Gastrocnemius medialis (tissue), 4 donors: Measurements from ENCODE around the gene COL2A1. TPM values are rescaled to one million over a fixed set of nuclear protein-coding genes. Genes with fewer than 3 reads are reported as not detected.

Experiments used
- ATAC-seq, 2 donors: fragments of 150-250 bp; one replicate each; pipeline ENCODE4 v1.9.1; 2016
- DNase-seq, 2 donors: peaks; one replicate each; pipeline ENCODE4 v3.0.0-alpha.2; 2019
- H3K27ac ChIP-seq, 4 donors: fragments of 200-600 bp; sonication (generic); 1 replicate in 1 of 4; 2 replicates in 3 of 4; pipeline ENCODE4 v1.5.1; 2016 to 2018; ENCODE audit warnings: mild to moderate bottlenecking in 2 of 4, moderate library complexity in 1 of 4
- H3K27me3 ChIP-seq, 3 donors: fragments of 200-600 bp; sonication (generic) in 2 of 3; 1 replicate in 1 of 3; 2 replicates in 2 of 3; pipeline versions ENCODE4 v1.5.1 to v1.6.0; 2016 to 2019; ENCODE audit warnings: mild to moderate bottlenecking in 1 of 3, moderate library complexity in 1 of 3
- H3K36me3 ChIP-seq, 2 donors: fragments of 200-600 bp; sonication (generic) in 1 of 2; one replicate each; pipeline ENCODE4 v1.5.1; 2017 to 2018
- H3K4me1 ChIP-seq, 2 donors: fragments of 200-600 bp; sonication (generic) in 1 of 2; one replicate each; pipeline ENCODE4 v1.5.1; 2016 to 2017; ENCODE audit warnings: mild to moderate bottlenecking in 2 of 2
- H3K4me3 ChIP-seq, 4 donors: fragments of 200-600 bp; sonication (generic) in 3 of 4; 1 replicate in 1 of 4; 2 replicates in 3 of 4; pipeline ENCODE4 v1.5.1; 2016 to 2019; ENCODE audit warnings: mild to moderate bottlenecking in 2 of 4
- H3K9me3 ChIP-seq, 3 donors: fragments of 200-600 bp; sonication (generic) in 2 of 3; 1 replicate in 1 of 3; 2 replicates in 2 of 3; pipeline ENCODE4 v1.5.1; 2016 to 2019
- CTCF ChIP-seq, 5 experiments: fragments of 450-650 bp in 3 of 5; fragments of 200-600 bp in 2 of 5; sonication (generic) in 2 of 5; IDR thresholded peaks in 4 of 5; conservative IDR thresholded peaks in 1 of 5; 1 replicate in 4 of 5; 2 replicates in 1 of 5; pipeline ENCODE4 v1.5.1; 2016 to 2019; ENCODE audit warnings: antibody characterized with exemption in 5 of 5, mild to moderate bottlenecking in 3 of 5, moderate library complexity in 3 of 5
- POLR2A ChIP-seq, 2 donors: fragments of 450-650 bp; IDR thresholded peaks; one replicate each; pipeline ENCODE4 v1.6.1; 2017; ENCODE audit warnings: antibody characterized with exemption in 2 of 2, mild to moderate bottlenecking in 2 of 2, moderate library complexity in 2 of 2
- in situ Hi-C, 4 donors: fragments of 200-750 bp; cut with MboI; loops; one replicate each; pipeline versions ENCODE4 v1.15.0 to v1.8.0; 2017; ENCODE audit warnings: low sequenced_read_pairs in 4 of 4
- intact Hi-C: fragments of 100-400 bp; cut with DNase I; formaldehyde crosslinking; loops from one replicate; pipeline ENCODE4 v1.15.1; 2023; ENCODE audit warnings: low total_unique reads
- total RNA-seq, 4 donors: library from RNA; depleted of rRNA; stranded (reverse); fragments of >200 nt; gene quantifications; one replicate each; pipeline versions ENCODE4 v1.1.0 to v1.2.3, GENCODE V29; 2016

COL2A1 gene
- not detected for total RNA-seq

GRCh38 chr12:48004053-48004941 is at the start of gene COL2A1:
COL2A1 (minus strand) TSS chr12:48004476; CDS start chr12:48004321, 155 bp downstream.
- no peak within 1 kb of the TSS for H3K27ac ChIP-seq
- ATAC-seq (no peak), DNase-seq (no peak)
- in situ Hi-C loops (no loop called here), intact Hi-C loops (no loop called here)
- H3K4me1 ChIP-seq: peaks cover 37 to 42% of the 10 kb centered on the region in 2 donors
- H3K9me3 ChIP-seq: no peaks in the 10 kb centered on the region
- peaks cover 48 to 65% (median 64%) of the 10 kb centered on the region in 3 donors for H3K27me3 ChIP-seq
- TF ChIP-seq POLR2A (IDR thresholded peaks at IDR 0.05): no peak
- no peak for TF ChIP-seq CTCF (IDR thresholded peaks at IDR 0.05 in 4 of 5, conservative IDR thresholded peaks at IDR 0.05 in 1 of 5)
- no peaks in the 10 kb centered on the region for H3K36me3 ChIP-seq
- H3K4me3 ChIP-seq: peak within 1 kb of the TSS; percentile 46 to 59 (median 50)

- H3K4me1 ChIP-seq: peaks cover 6 to 16% of the 10 kb centered on the region in 2 donors
- ATAC-seq (no peak), DNase-seq (no peak)
- TF ChIP-seq CTCF (IDR thresholded peaks at IDR 0.05 in 4 of 5, conservative IDR thresholded peaks at IDR 0.05 in 1 of 5) (no peak), POLR2A (IDR thresholded peaks at IDR 0.05) (no peak)
- H3K9me3 ChIP-seq: no peaks in the 10 kb centered on the region
- H3K4me3 ChIP-seq: no peak overlapping the region
- no peak overlapping the region for H3K27ac ChIP-seq
- in situ Hi-C loops (loop anchor here in 1 of 4 donors (25.0 kb wide), 1 partner anchor 583 kb away; no protein-coding TSS in a partner anchor), intact Hi-C loops (no loop called here)
- H3K36me3 ChIP-seq: peaks cover 0 to 12% of the 10 kb centered on the region in 2 donors
- H3K27me3 ChIP-seq: no peaks in the 10 kb centered on the region
These were observed 49.6 kb upstream of the COL2A1 start for GRCh38 chr12:48053883-48054282.

GRCh38 chr12:48053122-48053521 is 48.8 kb upstream of the COL2A1 start:
- no peak overlapping the region for H3K27ac ChIP-seq
- no peaks in the 10 kb centered on the region for H3K9me3 ChIP-seq
- H3K4me1 ChIP-seq: peaks cover 6 to 16% of the 10 kb centered on the region in 2 donors
- in situ Hi-C loops: loop anchor here in 1 of 4 donors (25.0 kb wide), 1 partner anchor 584 kb away; no protein-coding TSS in a partner anchor
- TF ChIP-seq POLR2A (IDR thresholded peaks at IDR 0.05): no peak
- TF ChIP-seq CTCF (IDR thresholded peaks at IDR 0.05 in 4 of 5, conservative IDR thresholded peaks at IDR 0.05 in 1 of 5): no peak
- H3K4me3 ChIP-seq: no peak overlapping the region
- H3K36me3 ChIP-seq: peaks cover 0 to 10% of the 10 kb centered on the region in 2 donors
- DNase-seq (no peak), ATAC-seq (no peak)
- H3K27me3 ChIP-seq: no peaks in the 10 kb centered on the region
- intact Hi-C loops: no loop called here

GRCh38 chr12:48051681-48052080 is 47.4 kb upstream of the COL2A1 start:
- H3K27me3 ChIP-seq: no peaks in the 10 kb centered on the region
- ATAC-seq (no peak), DNase-seq (no peak)
- H3K36me3 ChIP-seq: peaks cover 0 to 23% of the 10 kb centered on the region in 2 donors
- TF ChIP-seq CTCF (IDR thresholded peaks at IDR 0.05 in 4 of 5, conservative IDR thresholded peaks at IDR 0.05 in 1 of 5) (no peak), POLR2A (IDR thresholded peaks at IDR 0.05) (no peak)
- H3K4me1 ChIP-seq: peaks cover 6 to 16% of the 10 kb centered on the region in 2 donors
- no peaks in the 10 kb centered on the region for H3K9me3 ChIP-seq
- no peak overlapping the region for H3K27ac ChIP-seq
- no peak overlapping the region for H3K4me3 ChIP-seq
- in situ Hi-C loops (loop anchor here in 1 of 4 donors (25.0 kb wide), 1 partner anchor 586 kb away; no protein-coding TSS in a partner anchor), intact Hi-C loops (no loop called here)
